IPS DF 4.7 (cell line): ENCODE data around the gene GSG1L.

ENCODE experiments used
- DNase-seq: peaks from one replicate; pipeline ENCODE4 v3.0.0-alpha.2; 2013; ENCODE audit warnings: low spot score; ENCODE audit errors: extremely low read depth

Gene GSG1L

GRCh38 chr16:27792486-27793248 is 270.8 kb downstream of the GSG1L start:
- DNase-seq = no peak

DNA sequence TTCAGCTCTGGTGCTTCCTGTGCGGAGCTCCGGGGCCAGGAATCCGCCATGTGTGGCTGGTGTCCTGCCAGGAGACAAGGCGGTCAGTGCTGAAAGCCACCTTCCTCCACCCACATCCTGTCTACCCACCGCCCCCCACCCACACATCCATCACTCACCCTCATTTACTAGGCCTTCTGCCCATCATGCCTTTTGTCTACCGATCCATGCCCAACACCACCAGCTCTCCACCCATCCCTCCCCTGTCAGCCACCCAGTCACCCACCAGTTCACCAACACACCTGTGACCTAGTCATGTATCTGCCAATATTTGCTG is 272.2 kb downstream of the GSG1L start:
- no peak for DNase-seq

GRCh38 chr16:27790546-27791403 is 272.7 kb downstream of the GSG1L start:
- DNase-seq = no peak

DNA sequence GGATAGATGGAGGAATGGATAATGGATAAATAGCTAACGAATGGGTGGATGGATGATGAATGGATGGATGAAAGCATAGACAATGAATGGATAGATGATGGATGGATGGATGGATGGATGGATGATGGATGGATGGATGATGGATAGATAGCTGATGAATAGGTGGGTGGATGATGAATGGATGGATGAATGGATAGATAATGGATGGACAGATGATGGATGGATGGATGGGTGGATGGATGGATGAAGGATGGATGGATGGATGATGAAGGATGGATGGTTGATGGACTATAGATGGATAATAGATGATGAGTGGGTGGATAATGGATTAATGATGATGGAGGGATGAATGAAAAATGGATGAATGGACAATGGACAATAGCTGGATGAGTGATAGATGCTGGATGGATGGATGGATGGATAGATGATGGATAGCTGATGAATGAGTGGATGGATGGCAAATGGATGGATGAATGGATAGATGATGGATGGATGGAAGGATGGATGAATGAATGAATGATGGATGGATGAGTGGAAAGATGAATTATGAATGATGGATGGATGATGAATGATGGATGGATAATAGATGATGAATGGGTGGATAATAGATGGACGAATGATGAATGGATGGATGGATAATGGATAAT is 273.8 kb downstream of the GSG1L start:
- no peak for DNase-seq

DNA sequence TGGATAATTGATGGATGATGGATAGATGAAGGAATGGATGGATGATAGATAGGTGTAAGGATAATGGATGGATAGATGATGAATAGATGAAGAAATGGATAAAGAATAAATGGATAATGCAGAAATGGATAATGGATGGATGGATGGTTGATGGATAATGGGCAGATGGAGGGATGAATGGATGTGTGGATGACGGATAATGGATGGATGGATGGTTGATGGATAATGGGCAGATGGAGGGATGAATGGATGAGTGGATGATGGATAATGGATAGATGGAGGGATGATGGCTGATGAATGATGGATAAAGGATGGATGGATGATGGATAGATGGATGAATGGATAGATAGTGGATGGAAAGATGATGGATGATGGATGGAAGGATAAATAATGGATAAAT is 274.4 kb downstream of the GSG1L start:
- no peak for DNase-seq

DNA sequence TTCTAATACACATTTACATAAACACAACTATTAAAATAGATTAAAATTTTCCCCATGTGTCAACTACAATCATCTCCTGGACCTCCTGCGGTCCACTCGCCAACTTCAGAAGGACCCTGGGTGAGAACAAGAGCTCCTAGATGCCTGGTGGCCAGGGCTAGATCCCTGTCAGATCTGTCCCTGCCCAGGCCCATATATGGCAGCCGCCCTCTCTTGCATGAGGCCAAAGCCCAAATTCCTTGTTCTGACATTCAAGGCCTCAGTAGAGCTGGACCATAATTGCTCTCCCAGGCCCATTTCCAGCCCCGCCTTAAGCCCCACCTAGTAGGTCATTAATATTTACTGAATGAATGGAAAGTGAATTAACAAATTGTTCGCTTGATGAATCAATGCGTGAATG is 275.8 kb downstream of the GSG1L start:
- DNase-seq = no peak

DNA sequence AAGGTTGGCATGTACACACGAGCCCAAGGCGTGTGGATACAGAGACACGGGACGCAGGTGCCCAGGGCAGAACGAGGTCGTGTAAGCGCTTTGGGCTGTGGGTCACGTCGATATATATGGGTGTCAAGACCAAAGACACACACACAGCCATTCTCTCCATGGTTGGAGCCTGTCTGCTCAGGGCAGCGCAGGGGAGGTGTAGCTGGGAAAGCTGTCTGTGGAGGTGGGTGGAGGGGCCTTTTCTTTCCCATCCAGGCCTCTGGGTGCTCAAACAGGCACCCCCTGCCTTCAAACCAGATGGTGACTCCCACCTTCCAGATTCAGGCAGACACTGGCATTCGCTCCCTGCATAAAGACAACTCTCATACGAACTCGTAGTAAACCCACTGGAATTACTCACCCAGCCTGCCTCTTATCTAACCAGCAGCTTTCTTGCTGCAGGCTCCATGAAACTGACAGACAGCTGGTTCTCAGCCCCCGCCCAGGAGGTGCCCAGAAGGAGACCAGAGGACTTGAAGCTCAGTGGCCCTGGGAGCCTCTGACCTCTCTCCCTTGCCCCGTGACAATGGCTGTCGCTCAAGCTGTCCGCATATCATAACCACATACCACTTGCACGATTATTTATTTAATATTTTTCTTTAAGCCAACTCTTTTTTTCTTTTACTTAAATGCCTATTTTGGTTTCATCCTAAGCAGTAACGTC is 276.4 kb downstream of the GSG1L start:
- no peak for DNase-seq

GRCh38 chr16:27786221-27786922 is 277.1 kb downstream of the GSG1L start:
- no peak for DNase-seq

GRCh38 chr16:27785307-27785678 is 278.2 kb downstream of the GSG1L start:
- DNase-seq = no peak

- DNase-seq = no peak
These were observed 278.9 kb downstream of the GSG1L start for GRCh38 chr16:27784351-27785306.

DNA sequence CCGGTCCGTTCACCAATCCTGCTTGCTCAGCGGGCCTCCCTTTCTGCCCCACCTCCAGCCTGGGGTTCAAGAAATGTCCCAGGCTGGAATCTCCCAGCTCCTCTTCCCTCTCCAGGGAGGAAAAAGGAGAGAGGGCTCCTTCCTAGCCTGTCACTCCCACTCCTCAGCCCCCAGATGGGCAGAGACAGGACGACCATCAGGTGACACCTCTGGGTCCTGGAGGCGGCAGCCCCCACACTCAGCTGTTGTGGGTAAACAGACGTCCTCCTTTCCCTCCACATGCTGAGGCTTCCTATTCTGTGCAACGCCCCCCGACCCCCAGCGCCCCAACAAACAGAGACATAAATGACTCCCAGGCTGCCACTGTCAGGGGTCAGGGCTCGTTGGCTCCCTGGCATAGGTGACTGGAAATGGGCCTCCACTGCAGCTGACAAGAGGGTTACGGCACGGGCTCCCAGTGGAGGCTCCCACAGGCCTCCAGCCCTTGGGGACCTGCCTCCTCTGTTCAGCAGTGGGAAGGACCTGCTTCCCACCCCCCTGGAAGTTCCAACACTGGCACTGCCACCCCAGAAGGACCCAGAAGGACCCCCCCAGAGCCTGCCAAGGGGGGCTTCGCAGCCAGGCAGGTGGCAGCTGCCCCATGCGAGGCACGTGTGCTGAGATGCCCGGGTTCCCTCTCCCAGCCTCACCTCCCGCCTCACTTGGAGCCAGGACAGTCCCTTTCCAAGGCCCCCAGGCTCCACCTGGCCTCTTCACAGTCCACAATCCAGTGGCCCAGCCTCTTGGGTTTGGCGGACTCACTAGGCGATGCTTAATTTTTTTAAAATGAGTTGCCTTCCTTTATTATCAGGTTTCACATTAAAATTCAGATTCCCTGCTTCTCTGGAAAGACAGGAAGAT is 281.3 kb downstream of the GSG1L start:
- no peak for DNase-seq

DNA sequence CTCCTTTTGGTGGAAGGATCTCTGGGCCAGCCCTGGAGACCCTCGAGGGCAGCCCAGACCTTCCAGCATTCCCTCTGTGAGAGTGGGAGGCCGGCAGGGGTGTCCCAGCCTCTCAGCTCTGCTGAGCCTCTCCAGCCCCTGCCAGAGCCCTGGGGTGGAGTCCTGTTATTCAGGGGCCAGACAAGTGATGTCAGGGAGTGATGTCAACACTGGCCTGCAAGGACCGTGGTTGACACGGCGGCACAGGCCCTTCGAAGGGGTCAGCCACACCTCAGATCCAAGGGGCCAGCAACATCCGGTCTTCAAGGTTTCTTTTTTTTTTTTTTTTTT is 282.4 kb downstream of the GSG1L start:
- no peak for DNase-seq

DNA sequence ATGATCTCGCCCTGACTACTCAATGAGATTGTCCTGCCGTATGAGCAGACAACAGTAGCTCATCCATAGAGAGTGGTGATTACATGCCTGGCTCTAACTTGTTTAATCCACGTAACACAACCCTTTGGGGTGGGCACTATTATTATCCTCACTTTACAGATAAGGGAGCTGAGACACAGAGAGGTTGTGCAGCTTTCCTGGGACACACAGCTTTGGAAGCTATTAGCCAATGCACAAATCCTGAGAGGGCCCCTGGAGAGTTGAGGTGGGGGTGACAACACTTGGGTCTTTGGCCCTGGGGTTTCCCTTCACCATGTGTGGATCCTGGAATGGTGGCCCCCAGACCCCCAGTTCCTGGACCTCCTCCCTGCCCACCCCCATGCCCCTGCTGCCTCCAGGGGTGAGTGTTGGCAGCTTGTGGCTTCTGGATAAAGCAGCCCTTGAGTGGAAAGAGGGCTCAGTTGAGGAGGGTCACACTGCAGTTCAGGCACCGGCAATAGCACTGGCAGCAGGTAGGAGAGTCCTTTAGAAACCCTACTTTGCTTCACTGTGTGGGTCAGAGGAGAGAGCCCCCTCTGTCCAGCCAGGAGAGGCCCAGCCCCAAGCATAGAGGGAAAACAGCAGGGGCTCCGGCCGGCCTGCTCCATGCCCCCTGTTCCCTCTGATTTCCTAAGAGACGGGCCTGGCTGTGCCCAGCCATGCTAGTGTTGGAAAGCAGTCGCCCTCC is 282.9 kb downstream of the GSG1L start:
- DNase-seq = no peak

DNA sequence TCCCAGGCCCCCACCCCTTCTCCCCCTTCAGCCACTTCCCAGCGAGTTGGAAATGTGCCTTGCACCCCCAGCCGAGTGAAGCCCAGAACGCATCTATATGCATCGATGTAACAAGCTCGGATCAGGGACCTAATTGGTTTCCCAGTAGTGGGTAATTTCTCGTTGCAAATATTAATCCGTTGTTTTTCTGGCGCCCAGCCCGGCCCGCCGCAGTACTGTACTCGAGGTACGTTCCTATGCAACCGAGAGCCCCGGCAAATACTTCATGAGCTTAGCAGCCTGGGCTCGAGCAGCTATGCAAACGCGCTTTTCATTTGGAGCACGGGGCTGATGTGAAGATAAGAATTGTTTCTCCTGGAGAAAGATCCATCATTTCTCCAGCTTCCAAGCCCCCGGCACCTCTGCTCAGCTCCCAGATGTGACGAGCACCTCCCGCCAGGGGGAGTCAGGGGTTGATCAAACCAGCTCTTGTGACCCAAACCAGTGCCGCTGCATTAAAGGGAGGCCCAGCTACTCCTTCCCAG is 283.8 kb downstream of the GSG1L start:
- DNase-seq = peak; percentile 25

- no peak for DNase-seq
These were observed 284.5 kb downstream of the GSG1L start for GRCh38 chr16:27778926-27779570.

GRCh38 chr16:27778171-27778925 is 285.2 kb downstream of the GSG1L start:
- no peak for DNase-seq

DNA sequence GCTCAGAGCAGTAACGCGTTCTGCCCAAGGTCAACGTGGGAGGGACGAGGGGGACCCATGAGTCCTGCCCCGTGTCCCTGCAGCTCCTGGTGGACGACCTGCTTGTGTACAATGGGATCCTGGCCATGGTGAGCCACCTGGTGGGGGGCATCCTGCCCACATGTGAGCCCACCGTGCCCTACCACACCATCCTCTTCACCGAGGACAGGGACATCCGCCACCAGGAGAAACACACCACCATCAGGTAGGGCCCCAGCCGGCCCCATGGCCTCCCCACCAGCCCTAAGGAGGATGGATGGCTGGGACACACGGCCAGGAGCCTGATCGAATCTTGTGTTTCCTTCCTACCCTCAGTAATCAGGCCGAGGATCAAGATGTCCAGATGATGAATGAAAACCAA is 286.0 kb downstream of the GSG1L start:
- DNase-seq = no peak
